Thyroid gland (tissue), 4 donors: Measurements from ENCODE around the gene NFIA. TPM values are rescaled to one million over a fixed set of nuclear protein-coding genes. Genes with fewer than 3 reads are reported as not detected.

Experiments used
- DNase-seq, 2 donors: peaks; one replicate each; pipeline ENCODE4 v3.0.0-alpha.2; 2019
- H3K27ac ChIP-seq, 3 donors: fragments of 200-600 bp; sonication (generic); 1 replicate in 2 of 3; 2 replicates in 1 of 3; pipeline ENCODE4 v1.5.1; 2016 to 2019; ENCODE audit warnings: mild to moderate bottlenecking in 1 of 3, moderate library complexity in 1 of 3
- H3K27me3 ChIP-seq: fragments of 200-600 bp; sonication (generic); one replicate; pipeline ENCODE4 v1.5.1; 2019
- H3K36me3 ChIP-seq, 2 donors: fragments of 200-600 bp; sonication (generic); one replicate each; pipeline ENCODE4 v1.5.1; 2016 to 2019
- H3K4me1 ChIP-seq, 2 donors: fragments of 200-600 bp; sonication (generic); one replicate each; pipeline ENCODE4 v1.5.1; 2017 to 2019
- H3K4me3 ChIP-seq, 3 donors: fragments of 200-600 bp; sonication (generic); replicated peaks in 1 of 3; 1 replicate in 2 of 3; 2 replicates in 1 of 3; pipeline ENCODE4 v1.5.1; 2016; ENCODE audit warnings: mild to moderate bottlenecking in 1 of 3
- H3K9me3 ChIP-seq: fragments of 200-600 bp; sonication (generic); one replicate; pipeline ENCODE4 v1.5.1; 2017
- POLR2A ChIP-seq, 2 donors: fragments of 450-650 bp; IDR thresholded peaks; one replicate each; pipeline ENCODE4 v1.6.1; 2017; ENCODE audit warnings: antibody characterized with exemption in 2 of 2, mild to moderate bottlenecking in 2 of 2, moderate library complexity in 1 of 2
- WGBS, 2 donors: methylation state at CpG; one replicate each; pipeline ENCODE4 v1.1.5; 2017; 5-methylcytosine and 5-hydroxymethylcytosine counted together
- intact Hi-C: fragments of 100-400 bp; cut with DNase I; formaldehyde crosslinking; loops from one replicate; pipeline ENCODE4 v1.15.1; 2023
- total RNA-seq, 4 donors: library from RNA; depleted of rRNA; stranded (reverse); fragments of >200 nt; gene quantifications; one replicate each; pipeline ENCODE4 v1.2.3, GENCODE V29; 2016
- TF ChIP-seq, protein P1 (sequence below), 6 experiments: fragments of 200-600 bp in 3 of 6; fragments of 450-650 bp in 3 of 6; sonication (generic) in 3 of 6; IDR thresholded peaks; one replicate each; pipeline ENCODE4 v1.5.1; 2016 to 2019; ENCODE audit warnings: antibody characterized with exemption in 6 of 6, mild to moderate bottlenecking in 2 of 6, inconsistent platforms in 1 of 6, moderate library complexity in 1 of 6

The NFIA gene
- total RNA-seq, 4 donors from 2014 or later = 105 to 149 (median 118) TPM

DNA sequence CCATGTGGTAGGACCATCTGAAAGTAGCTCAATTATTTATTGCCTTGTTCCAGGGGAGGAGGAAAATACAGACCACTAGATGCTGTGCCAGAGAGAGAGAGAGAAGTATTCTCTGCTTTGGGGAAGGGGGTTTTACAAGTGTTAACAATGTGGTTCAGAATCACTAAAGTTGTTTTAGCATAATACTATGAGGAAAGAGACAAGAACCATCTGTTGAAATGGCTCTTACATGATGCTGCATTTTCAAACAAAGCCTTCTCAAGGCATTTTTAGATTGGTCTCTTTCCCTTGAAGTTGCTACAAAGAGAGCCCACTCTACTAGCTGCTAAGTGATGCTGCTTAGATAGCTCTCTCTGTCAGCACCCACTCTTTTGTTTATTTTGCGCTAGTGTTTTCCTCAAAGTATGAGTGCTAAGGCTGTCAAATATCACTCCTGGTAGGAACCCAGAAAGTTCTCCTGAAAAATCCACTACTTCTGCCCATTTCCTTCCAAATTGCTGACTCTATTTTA is 255.1 kb downstream of the NFIA start:
- TF ChIP-seq, protein P1, sequence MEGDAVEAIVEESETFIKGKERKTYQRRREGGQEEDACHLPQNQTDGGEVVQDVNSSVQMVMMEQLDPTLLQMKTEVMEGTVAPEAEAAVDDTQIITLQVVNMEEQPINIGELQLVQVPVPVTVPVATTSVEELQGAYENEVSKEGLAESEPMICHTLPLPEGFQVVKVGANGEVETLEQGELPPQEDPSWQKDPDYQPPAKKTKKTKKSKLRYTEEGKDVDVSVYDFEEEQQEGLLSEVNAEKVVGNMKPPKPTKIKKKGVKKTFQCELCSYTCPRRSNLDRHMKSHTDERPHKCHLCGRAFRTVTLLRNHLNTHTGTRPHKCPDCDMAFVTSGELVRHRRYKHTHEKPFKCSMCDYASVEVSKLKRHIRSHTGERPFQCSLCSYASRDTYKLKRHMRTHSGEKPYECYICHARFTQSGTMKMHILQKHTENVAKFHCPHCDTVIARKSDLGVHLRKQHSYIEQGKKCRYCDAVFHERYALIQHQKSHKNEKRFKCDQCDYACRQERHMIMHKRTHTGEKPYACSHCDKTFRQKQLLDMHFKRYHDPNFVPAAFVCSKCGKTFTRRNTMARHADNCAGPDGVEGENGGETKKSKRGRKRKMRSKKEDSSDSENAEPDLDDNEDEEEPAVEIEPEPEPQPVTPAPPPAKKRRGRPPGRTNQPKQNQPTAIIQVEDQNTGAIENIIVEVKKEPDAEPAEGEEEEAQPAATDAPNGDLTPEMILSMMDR (IDR thresholded peaks at IDR 0.05) = peak in 1 of 6 experiments; percentile 2
- TF ChIP-seq POLR2A (IDR thresholded peaks at IDR 0.05) = no peak
- Histone ChIP-seq H3K4me1 (peaks cover 22 to 39% of the 10 kb centered on the region in 2 donors), H3K27me3 (no peaks in the 10 kb centered on the region), H3K9me3 (no peaks in the 10 kb centered on the region), H3K27ac (peak overlapping the region; percentile 58 to 70 (median 67)), H3K36me3 (no peaks in the 10 kb centered on the region), H3K4me3 (no peak overlapping the region)
- intact Hi-C loops = loop anchor here (5.0 kb wide), 1 partner anchor 285 kb away; no protein-coding TSS in a partner anchor
- no peak for DNase-seq
- WGBS, 2 donors = 57 to 60% methylated on average over 1 of the region's 1 CpG

DNA sequence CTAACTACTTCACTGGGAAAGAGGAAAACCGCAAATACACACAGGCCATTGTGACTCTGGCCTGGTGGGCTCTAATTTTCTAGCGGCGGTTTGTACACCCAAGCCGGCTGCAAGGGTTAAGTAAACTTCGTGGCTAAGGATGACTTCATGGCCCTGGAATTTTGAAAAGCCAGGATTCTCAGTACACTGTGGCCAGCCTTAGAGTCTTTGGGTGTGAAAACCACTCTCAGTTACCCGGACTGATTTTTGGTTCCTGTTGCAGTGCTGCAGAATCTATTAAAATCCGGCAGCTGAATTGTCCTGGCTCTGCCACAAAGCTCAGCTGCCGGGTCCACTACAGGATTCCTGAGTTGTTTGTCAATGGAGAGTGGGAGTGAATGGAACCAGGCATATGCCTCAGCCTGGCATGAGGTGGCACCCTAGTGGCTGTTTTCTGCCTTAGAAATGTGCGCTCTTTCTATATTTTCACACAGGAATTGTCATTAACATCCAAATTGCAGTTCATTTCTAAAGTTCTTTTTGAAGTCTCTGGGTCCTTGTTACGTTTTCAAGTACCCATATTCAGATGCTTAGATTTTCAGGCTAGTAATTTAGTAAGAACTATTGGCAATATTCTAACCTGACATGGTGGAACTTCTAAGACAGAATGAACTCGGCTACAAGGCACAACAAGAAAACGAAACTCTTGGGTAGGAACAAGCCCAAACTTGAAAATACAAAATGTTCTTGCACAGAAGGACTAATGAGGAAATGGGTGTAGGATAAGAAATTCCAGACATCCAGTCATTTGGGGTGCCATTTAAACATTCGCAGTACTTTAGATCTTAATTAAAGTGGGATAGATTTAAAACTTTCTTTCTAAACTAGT is 255.9 kb downstream of the NFIA start:
- H3K9me3 ChIP-seq = no peaks in the 10 kb centered on the region
- H3K27me3 ChIP-seq = no peaks in the 10 kb centered on the region
- H3K27ac ChIP-seq = peak overlapping the region; percentile 58 to 70 (median 67)
- peak; percentile 87 to 89 for DNase-seq
- peaks cover 22 to 39% of the 10 kb centered on the region in 2 donors for H3K4me1 ChIP-seq
- peak in 1 of 2 donors; percentile 38 for TF ChIP-seq POLR2A (IDR thresholded peaks at IDR 0.05)
- TF ChIP-seq, protein P1 (IDR thresholded peaks at IDR 0.05) = peak; percentile 45 to 93 (median 82)
- intact Hi-C loops = loop anchor here (5.0 kb wide), 1 partner anchor 286 kb away; no protein-coding TSS in a partner anchor
- H3K36me3 ChIP-seq = no peaks in the 10 kb centered on the region
- 27 to 28% methylated on average over 13 of the region's 13 CpGs for WGBS, 2 donors
- H3K4me3 ChIP-seq = no peak overlapping the region

DNA sequence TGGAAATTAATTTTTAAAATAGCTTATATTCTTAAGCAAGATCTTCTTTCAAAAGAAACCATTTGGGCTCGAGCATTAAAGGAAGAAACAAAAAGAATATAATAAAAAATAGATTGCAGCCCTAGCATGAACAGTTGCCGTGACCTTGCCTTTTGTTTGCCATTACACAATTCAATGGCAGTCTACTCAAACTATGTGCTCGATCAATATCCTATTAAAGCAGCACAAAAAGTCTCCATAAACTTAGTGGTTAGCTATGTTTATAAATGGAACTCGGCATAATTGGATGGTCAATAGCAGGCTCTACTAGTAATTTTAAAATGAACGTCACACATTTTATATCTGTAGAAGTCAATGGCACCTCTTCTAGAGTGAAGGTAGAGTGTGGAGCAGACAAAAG is 256.5 kb downstream of the NFIA start:
- Histone ChIP-seq H3K4me1 (peaks cover 22 to 38% of the 10 kb centered on the region in 2 donors), H3K4me3 (no peak overlapping the region), H3K36me3 (no peaks in the 10 kb centered on the region), H3K27me3 (no peaks in the 10 kb centered on the region), H3K9me3 (no peaks in the 10 kb centered on the region), H3K27ac (peak overlapping the region; percentile 58 to 67 (median 62))
- WGBS, 2 donors = 91 to 93% methylated on average over 5 of the region's 5 CpGs
- no peak for DNase-seq
- TF ChIP-seq, protein P1 (IDR thresholded peaks at IDR 0.05) = no peak
- intact Hi-C loops = loop anchor here (5.0 kb wide), 1 partner anchor 287 kb away; no protein-coding TSS in a partner anchor

DNA sequence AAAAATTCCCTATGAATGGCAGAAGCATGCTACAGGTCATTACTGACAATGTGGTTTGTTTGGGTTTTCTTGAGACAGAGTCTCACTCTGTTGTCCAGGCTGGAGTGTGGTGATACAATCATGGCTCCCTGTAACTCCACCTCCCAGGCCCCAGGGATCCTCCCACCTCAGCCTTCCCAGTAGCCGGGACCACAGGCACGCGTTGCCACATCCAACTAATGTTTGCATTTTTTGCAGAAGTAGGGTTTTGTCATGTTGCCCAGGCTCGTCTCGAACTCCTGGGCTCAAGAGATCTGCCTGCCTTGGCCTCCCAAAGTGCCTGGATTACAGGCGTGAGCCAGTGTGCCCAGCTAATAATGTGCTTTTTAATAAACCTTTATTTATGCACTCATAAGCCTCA is 259.1 kb downstream of the NFIA start:
- H3K4me1 ChIP-seq = peaks cover 28 to 29% of the 10 kb centered on the region in 2 donors
- 84% methylated on average over 6 of the region's 6 CpGs for WGBS, 2 donors
- no peak for DNase-seq
- no peaks in the 10 kb centered on the region for H3K27me3 ChIP-seq
- intact Hi-C loops = no loop called here
- H3K4me3 ChIP-seq = no peak overlapping the region
- TF ChIP-seq POLR2A (IDR thresholded peaks at IDR 0.05) = no peak
- TF ChIP-seq, protein P1 (IDR thresholded peaks at IDR 0.05) = no peak
- no peaks in the 10 kb centered on the region for H3K9me3 ChIP-seq
- no peaks in the 10 kb centered on the region for H3K36me3 ChIP-seq
- no peak overlapping the region for H3K27ac ChIP-seq
